ENCODE measurements around the gene CARD10. TPM values are rescaled to one million over a fixed set of nuclear protein-coding genes. Genes with fewer than 3 reads are reported as not detected.

CARD10 gene
- total and polyA plus RNA-seq, 2 of the 13 experiments (the other 11 are each of a cell fraction or from before 2014, with no cell fraction given) = 35.2 to 55.8 TPM

GRCh38 chr22:37538590-37539357 lies 19.6 kb upstream of the CARD10 start (continued):
- TF ChIP-seq UBTF (CRISPR knock-in tag; IDR thresholded peaks at IDR 0.05) = peak; percentile 37; the same call in 1 of the 2 replicates
- TF ChIP-seq SNAPC4 (CRISPR knock-in tag; IDR thresholded peaks at IDR 0.05) = no peak
- TF ChIP-seq PAF1 (CRISPR knock-in tag; IDR thresholded peaks at IDR 0.05) = no peak
- no peak for TF ChIP-seq POLR2G (IDR thresholded peaks at IDR 0.05; ENCODE audit: low read depth, low read length)
- TF ChIP-seq BATF2 (CRISPR knock-in tag; IDR thresholded peaks at IDR 0.05) = no peak
- peak; percentile 69; the same call in 1 of the 2 replicates for TF ChIP-seq ZNF318 (CRISPR knock-in tag; IDR thresholded peaks at IDR 0.05)
- TF ChIP-seq NCOA2 (CRISPR knock-in tag; IDR thresholded peaks at IDR 0.05) = no peak
- no peak for TF ChIP-seq KLF15 (CRISPR knock-in tag; IDR thresholded peaks at IDR 0.05; ENCODE audit: borderline replicate concordance)
- TF ChIP-seq REL (CRISPR knock-in tag; conservative IDR thresholded peaks at IDR 0.05) = no peak
- no peak for TF ChIP-seq ZNF33B (CRISPR knock-in tag; IDR thresholded peaks at IDR 0.05)
- TF ChIP-seq ZNF264 (CRISPR knock-in tag; IDR thresholded peaks at IDR 0.05) = no peak
- TF ChIP-seq NFE2 (CRISPR knock-in tag; IDR thresholded peaks at IDR 0.05) = no peak

All from HepG2 (cell line).